ENCODE results near the gene TRIL. TPM values are rescaled to one million over a fixed set of nuclear protein-coding genes. Genes with fewer than 3 reads are reported as not detected.

The TRIL gene
- total and polyA plus RNA-seq, 8 donors = 0.14 to 2.2 (median 0.41) TPM

Other genes with a start within 250 kb of the TRIL start
- 10 to 100 TPM in 2 of 6 donors, 1 to 10 TPM in 4; 2.5 to 25.6 (median 4.9) TPM for gene CPVL, start 188.2 kb upstream of the TRIL start, total RNA-seq
- 1 to 10 TPM; 1.6 to 2.4 TPM for gene CPVL, start 188.2 kb upstream of the TRIL start, polyA plus RNA-seq
- gene CHN2, start 236.4 kb upstream of the TRIL start, total RNA-seq = 10 to 100 TPM; 19.6 to 32.9 (median 24.0) TPM
- 10 to 100 TPM in 1 of 2 donors, 1 to 10 TPM in 1; 8.2 to 12.8 TPM for gene CHN2, start 236.4 kb upstream of the TRIL start, polyA plus RNA-seq

Data from pancreas (tissue), 8 donors.